Stimulated activated CD8-positive, alpha-beta memory T cell treated with anti-CD3 and anti-CD28 coated beads, Interleukin-12 subunit alpha, Interleukin-12 subunit beta, amount 100 ng/mL, for 24 hours (primary cell): Measurements from ENCODE around the gene BLVRB.
A peak's percentile ranks its signal among the peaks of the same experiment; 100 is the strongest.
"Not testable (repeated sequence)": the region's sequence is repeated elsewhere in the genome, so short reads cannot be mapped to it uniquely, and the experiment has no call there.

Experiments
- DNase-seq: peaks from one replicate; pipeline ENCODE4 v3.0.0-alpha.2; 2020; ENCODE audit errors: extremely low read depth

The BLVRB gene

DNA sequence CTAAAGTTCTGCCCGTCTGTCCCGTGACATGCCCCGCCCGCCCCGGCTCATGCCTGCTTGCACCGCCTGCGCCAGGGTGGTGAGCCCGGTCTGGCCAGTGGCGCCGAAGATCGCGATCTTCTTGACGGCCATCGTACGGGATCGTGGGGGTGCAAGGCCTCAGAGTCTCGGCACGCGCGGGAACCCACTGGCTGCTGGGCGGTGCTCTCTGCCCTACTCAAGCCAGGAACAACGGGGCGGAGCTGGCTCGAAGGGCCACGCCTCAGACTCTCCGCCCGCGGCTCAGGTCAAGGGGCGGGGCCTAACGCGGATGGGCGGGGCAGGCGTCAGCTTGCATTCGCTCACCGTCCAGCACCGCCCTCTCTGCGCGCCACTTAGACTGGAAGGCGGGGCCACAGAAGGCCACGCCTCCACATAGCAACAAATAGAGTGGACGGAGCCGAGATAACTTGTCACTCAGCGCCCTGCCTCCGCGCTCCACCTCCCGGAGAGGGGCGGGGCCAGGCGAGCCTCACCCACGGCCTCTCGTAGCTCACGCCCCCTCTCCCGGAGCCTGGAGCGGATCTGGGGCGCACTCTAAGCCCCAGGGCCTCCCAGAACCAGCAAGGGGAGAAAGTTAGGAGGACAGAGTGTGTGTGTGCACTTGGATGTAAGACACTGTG, at the start of gene BLVRB:
Gene BLVRB, minus strand, starts transcription at position 189 of the 662 bp plus-strand sequence. Its CDS starts 57 bp downstream, at position 132.
- peak; percentile 97 for DNase-seq

DNA sequence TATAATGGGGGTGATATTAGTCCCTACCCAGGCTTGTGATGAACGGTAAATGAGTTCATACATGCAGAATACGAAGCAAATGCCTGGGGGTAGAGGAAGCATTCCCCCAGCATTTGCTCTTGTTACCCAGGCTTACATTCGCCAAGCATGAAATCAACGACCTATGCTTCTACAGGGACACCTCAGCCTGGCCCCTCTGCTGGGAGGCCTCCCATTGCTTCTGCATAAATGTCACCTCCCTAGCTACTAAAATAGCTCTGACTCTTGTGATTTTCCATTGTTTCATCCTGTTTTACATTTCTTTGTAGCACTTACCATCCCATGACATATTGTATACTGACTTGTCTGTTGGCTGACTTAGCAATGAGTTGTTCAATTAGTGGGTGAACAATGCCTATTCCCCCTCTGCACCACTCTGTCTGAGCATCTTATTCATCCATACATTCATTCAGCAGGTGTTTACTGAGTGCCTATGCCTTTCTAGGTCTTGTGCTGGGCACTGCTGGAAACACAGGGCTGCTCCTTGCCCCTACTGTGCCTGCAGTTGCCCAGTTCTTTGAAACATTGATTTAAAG, 48.3 kb upstream of the BLVRB start:
- no peak for DNase-seq

- no peak for DNase-seq
Measured at GRCh38 chr19:40513345-40513678, 47.8 kb upstream of the BLVRB start.

DNA sequence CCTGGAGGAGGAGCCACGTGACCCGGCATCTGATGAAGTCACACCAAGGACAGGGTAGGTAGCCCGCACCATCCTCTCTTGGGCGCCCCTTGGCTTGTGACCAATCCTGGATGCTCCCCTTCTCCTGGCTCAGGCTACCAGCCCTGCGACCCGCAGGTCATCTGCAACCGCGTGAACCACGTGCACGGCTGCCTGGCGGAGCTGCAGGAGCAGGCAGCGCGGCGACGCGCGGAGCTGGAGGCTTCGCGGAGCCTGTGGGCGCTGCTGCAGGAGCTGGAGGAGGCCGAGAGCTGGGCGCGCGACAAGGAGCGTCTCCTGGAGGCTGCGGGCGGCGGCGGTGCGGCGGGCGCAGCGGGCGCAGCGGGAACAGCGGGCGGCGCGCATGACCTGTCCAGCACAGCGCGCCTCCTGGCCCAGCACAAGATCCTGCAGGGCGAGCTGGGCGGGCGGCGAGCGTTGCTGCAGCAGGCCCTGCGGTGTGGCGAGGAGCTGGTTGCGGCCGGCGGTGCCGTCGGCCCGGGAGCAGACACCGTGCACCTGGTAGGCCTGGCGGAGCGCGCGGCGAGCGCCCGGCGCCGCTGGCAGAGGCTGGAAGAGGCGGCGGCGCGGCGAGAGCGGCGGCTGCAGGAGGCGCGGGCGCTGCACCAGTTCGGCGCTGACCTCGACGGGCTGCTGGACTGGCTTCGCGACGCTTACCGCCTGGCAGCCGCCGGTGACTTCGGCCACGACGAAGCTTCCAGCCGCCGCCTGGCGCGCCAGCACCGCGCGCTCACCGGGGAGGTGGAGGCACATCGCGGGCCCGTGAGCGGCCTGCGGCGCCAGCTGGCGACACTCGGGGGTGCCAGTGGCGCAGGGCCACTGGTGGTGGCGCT, 47.2 kb upstream of the BLVRB start:
- no peak for DNase-seq

GRCh38 chr19:40512110-40512472, 46.5 kb upstream of the BLVRB start:
- DNase-seq: no peak

DNA sequence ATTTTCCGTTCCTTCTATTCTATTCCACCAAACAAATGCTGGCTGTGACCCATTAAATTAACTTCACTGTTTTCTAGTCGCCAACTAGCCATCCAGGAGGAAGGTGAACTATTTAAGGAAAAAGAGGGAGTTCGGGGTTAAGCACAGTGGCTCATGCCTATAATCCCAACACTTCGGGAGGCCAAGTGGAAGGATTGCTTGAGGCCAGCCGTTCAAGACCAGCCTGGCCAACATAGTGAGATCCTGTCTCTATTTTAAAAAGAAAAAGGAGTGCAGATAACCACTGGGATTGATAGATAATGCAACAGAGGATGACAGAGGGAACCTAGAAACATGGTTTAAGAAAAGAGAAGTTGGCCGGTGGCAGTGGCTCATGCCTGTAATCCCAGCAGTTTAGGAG, 45.9 kb upstream of the BLVRB start:
- no peak for DNase-seq

DNA sequence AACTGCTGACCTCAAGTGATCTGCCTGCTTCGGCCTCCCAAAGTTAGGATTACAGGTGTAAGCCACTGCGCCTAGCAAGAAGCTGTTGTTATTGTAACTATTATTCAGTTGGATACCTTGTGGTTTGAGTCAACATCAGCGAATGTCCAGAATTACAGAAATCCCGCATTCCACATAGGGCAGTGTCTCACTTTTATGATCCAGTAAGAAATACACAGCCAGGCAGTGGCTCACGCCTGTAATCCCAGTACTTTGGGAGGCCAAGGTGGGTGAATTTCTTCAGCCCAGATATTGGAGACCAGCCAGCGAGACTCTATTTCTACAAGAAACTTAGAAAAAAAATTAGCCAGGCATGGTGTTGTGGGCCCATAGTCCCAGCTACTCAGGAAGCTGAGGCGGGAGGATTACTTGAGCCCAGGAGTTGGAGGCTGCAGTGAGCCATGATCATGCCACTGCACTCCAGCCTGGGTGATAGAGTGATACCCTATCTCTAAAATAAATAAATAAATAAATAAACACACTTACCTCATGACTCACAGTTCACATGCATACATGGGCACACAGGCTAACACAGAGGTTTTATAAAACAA, 45.1 kb upstream of the BLVRB start:
- DNase-seq: no peak

- no peak for DNase-seq
Measured at GRCh38 chr19:40508739-40509260, 43.3 kb upstream of the BLVRB start.

DNA sequence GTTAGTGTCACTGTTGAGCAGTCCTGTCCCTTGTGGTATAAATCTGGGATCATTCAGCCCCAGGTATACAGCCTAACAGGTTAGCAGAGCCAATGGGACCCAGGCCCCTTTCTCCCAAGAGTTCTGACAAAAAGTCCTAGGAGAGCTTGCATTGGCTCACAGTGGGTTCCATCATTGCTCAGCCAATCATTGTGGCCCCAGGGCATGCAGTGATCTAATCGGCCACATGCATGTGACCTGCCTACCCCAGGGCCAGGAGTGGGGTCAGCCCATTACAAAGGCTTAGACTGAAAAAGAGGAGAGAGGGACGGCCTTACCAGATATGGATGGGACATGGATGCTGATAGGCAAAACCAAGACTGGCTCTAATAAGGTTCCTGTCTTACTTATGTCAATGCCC, 42.3 kb upstream of the BLVRB start:
- no peak for DNase-seq

- no peak for DNase-seq
Measured at GRCh38 chr19:40506099-40506498, 40.6 kb upstream of the BLVRB start.

DNA sequence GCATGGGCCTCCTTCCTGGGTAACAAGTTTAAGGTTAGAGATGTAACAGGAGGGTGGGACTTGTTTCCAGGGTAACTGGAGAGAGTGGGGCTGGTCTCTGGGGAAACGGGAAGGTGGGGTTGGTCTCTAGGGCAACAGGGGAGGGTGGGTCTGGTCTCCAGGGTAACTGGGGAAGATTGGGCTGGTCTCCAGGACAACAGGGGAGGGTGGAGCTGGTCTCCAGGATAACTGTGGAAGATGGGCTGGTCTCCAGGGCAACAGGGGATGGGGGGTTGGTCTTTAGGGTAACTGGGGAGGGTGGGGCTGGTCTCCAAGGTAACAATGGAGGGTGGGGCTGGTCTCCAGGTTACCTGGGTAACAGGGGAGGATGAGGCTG, 37.8 kb upstream of the BLVRB start:
- DNase-seq: no peak

GRCh38 chr19:40502647-40503319, 37.2 kb upstream of the BLVRB start:
- DNase-seq: no peak

DNA sequence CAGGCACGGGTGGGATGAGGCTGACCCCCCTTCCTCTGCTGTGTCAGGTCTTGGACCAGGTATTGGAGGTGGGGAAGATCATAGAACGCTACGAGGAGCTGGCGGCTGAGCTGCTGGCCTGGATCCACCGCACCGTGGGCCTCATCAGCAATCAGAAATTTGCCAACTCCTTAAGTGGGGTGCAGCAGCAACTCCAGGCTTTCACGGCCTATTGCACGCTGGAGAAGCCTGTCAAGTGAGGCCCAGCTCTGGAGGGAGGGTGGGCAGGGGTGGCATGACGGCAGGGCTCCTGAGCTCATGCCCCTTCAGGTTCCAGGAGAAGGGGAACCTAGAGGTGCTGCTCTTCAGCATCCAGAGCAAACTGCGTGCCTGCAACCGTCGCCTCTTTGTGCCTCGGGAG, 36.5 kb upstream of the BLVRB start:
- DNase-seq: no peak

GRCh38 chr19:40501599-40501998, 36.1 kb upstream of the BLVRB start:
- DNase-seq: no peak

DNA sequence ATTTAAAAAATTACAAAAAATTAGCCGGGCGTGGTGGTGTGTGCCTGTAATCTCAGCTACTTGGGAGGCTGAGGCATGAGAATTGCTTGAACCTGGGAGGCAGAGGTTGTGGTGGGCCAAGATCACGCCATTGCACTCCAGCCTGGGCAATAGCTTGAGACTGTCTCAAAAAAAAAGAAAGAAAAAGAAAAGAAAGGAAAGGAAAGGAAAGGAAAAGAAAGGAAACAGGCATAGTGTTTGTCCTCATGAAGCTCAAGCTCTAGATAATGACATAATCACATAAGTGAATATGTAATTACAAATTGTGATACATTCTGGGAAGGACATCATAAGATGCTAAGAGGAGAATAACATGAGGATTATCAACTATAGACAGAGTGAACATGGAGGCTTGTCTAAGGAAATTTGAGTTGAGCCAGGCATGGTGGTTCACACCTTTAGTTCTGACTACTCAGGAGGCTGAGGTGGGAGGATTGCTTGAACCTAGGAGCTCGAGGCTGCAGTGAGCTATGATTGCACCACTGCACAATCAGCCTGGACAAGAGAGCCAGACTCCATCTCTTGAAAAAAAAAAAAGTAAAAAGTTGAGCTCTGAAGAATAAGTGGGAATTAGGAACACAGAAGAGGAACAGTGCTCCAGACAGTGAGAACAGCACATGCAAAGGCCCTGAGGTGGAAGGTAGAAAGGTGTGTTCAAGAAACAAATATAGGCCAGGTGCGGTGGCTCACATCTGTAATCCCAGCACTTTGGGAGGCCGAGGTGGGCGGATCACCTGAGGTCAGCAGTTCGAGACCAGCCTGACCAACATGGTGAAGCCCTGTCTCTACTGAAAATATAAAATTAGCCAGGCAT, 35.4 kb upstream of the BLVRB start:
- not testable (repeated sequence) for DNase-seq

DNA sequence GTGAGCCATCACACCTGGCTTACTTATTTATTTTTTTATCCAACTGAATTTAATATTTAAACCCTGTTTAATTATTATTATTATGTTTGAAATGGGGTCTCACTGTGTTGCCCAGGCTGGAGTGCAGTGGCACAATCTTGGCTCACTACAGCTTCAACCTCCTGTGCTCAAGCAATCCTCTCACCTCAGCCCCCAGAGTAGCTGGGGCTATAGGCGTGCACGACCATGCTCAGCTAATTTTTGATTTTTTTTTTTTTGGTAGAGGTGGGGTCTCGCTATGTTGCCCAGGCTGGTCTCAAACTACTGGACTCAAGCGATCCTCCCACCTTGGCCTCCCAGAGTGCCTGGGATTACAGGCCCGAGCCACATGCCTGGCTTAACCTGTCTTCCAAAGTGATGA, 33.8 kb upstream of the BLVRB start:
- DNase-seq: no peak

DNA sequence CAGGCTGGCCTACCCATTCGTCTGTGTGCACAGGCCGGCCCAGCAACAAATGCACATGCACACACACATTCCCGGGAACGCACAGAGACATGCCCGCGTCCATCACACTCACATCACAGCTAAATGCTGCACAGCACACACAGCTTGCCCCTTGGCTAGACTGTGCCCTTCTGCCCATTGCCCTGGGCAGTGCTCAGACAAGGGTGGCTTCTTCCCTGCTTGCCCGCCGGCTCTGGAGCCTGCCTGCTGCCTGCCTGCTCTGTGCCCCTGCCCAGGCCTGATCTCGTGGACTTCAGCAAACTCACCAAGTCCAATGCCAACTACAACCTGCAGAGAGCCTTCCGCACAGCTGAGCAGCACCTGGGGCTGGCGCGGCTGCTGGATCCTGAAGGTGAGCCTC, 31.7 kb upstream of the BLVRB start:
- no peak for DNase-seq

- DNase-seq: no peak
Measured at GRCh38 chr19:40494191-40494838, 28.8 kb upstream of the BLVRB start.

DNA sequence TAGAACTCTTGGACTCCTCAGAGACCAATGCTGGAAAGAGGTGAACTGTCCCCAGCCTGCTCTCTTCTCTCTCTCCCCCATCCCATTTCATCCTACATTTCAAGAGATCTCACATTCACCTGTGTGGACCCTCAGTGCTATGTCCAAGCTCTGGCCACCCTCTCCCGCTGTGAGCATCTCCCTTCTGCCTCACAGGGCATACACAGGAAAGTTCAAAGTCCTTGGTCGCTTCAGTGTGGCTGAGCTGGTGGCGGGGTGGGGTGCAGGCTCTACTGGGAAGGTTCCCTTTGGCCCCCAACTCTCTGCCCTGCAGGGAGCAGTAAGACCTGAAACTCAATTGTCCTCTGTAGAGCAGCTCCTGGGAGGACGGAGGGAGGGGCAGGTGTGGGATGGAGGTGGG, 28.2 kb upstream of the BLVRB start:
- DNase-seq: no peak

DNA sequence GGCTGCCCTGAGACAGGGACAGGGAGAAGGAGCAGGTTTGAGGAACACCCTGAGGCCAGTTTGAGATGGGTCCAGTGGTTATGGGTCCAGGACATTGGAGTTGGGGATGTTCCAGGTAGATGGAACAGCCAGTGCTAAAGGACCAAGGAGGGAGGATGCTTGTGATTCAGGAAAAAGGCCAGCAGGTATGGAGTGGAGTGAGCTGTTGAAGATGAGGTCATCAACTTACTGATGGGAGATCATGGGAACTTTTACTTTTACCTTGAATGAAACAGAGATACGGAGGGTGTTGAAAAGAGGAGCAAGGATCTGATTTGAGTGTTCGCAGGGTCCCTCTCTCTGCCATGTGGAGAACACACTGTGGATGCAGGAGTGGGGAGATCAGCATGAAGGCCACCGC, 26.7 kb upstream of the BLVRB start:
- DNase-seq: no peak

DNA sequence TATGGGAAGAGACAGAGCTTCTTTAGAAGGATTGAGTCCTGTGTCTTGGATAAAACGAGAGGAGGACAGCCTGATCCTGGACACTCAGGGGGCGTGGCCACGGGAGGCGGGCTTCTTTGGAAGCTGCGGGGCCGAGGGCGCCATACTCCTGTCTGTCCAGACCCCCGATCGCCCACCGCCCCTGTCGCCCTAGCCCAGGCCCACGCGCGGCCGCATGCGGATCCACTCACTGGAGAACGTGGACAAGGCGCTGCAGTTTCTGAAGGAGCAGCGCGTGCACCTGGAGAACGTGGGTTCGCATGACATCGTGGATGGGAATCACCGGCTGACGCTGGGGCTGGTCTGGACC, 24.3 kb upstream of the BLVRB start:
- no peak for DNase-seq
